Progenitor cell of endocrine pancreas (in vitro differentiated cells): ENCODE measurements around the gene PSMD3. TPM values are rescaled to one million over a fixed set of nuclear protein-coding genes. Genes with fewer than 3 reads are reported as not detected.
A peak's percentile ranks its signal among the peaks of the same experiment; 100 is the strongest.
"Not testable (repeated sequence)": the region's sequence is repeated elsewhere in the genome, so short reads cannot be mapped to it uniquely, and the experiment has no call there.

Source experiments
- DNase-seq: peaks from one replicate; pipeline ENCODE4 v3.0.0; 2021; ENCODE audit warnings: low spot score; ENCODE audit not compliant: unreplicated experiment
- H3K27ac Mint-ChIP-seq: 2 replicates; pipeline ENCODE4 v1.8.0; 2021; ENCODE audit warnings: mild to moderate bottlenecking, moderate library complexity, mixed read lengths
- H3K27me3 Mint-ChIP-seq: 2 replicates; pipeline ENCODE4 v1.8.0; 2021; ENCODE audit warnings: mixed read lengths
- H3K36me3 Mint-ChIP-seq: 2 replicates; pipeline ENCODE4 v1.8.0; 2022; ENCODE audit warnings: mixed read lengths; ENCODE audit not compliant: insufficient read depth
- H3K4me1 Mint-ChIP-seq: 2 replicates; pipeline ENCODE4 v1.8.0; 2021; ENCODE audit warnings: low read depth, mixed read lengths
- H3K4me3 Mint-ChIP-seq: 2 replicates; pipeline ENCODE4 v1.8.0; 2021; ENCODE audit warnings: low read depth, mild to moderate bottlenecking, moderate library complexity, mixed read lengths
- H3K9me3 Mint-ChIP-seq: 2 replicates; pipeline ENCODE4 v1.8.0; 2021; ENCODE audit warnings: low read depth, mixed read lengths
- CTCF ChIP-seq: fragments of 200-600 bp; sonication (generic); IDR thresholded peaks from one replicate; pipeline ENCODE4 v1.5.0; 2021; ENCODE audit warnings: antibody characterized with exemption, mild to moderate bottlenecking; ENCODE audit not compliant: unreplicated experiment
- total RNA-seq: library from RNA; stranded (reverse); gene quantifications from 2 replicates; pipeline ENCODE4 v1.2.1, GENCODE V29; 2021

Gene PSMD3
- total RNA-seq, 1 donor from 2014 or later = 117 TPM

GRCh38 chr17:40004712-40005111 is 24.1 kb downstream of the PSMD3 start:
- no peak overlapping the region for H3K4me3 Mint-ChIP-seq
- no peaks in the 10 kb centered on the region for H3K9me3 Mint-ChIP-seq
- no peak overlapping the region for H3K27ac Mint-ChIP-seq
- no peaks in the 10 kb centered on the region for H3K27me3 Mint-ChIP-seq
- no peaks in the 10 kb centered on the region for H3K36me3 Mint-ChIP-seq
- TF ChIP-seq CTCF = no peak
- DNase-seq = no peak
- H3K4me1 Mint-ChIP-seq = no peaks in the 10 kb centered on the region

- Mint-ChIP-seq H3K4me3 (no peak overlapping the region), H3K27ac (no peak overlapping the region), H3K4me1 (no peaks in the 10 kb centered on the region), H3K9me3 (no peaks in the 10 kb centered on the region), H3K27me3 (no peaks in the 10 kb centered on the region), H3K36me3 (no peaks in the 10 kb centered on the region)
- TF ChIP-seq CTCF = no peak
- DNase-seq = no peak
Observed at GRCh38 chr17:40005520-40005919, 24.9 kb downstream of the PSMD3 start.

- not testable (repeated sequence) for DNase-seq, H3K27me3 Mint-ChIP-seq, H3K9me3 Mint-ChIP-seq
Observed at GRCh38 chr17:40010946-40011500, 30.4 kb downstream of the PSMD3 start.

GRCh38 chr17:40012017-40012647 is 31.5 kb downstream of the PSMD3 start:
- not testable (repeated sequence) for H3K4me3 Mint-ChIP-seq, H3K27me3 Mint-ChIP-seq, H3K4me1 Mint-ChIP-seq, H3K9me3 Mint-ChIP-seq, H3K36me3 Mint-ChIP-seq, DNase-seq
- peak overlapping the region; percentile 62 for H3K27ac Mint-ChIP-seq

More at GRCh38 chr17:40010946-40011500, 30.4 kb downstream of the PSMD3 start:
- H3K4me3 Mint-ChIP-seq, H3K27ac Mint-ChIP-seq, H3K4me1 Mint-ChIP-seq, H3K36me3 Mint-ChIP-seq: not testable (repeated sequence)

- no peak overlapping the region for H3K27ac Mint-ChIP-seq
- H3K27me3 Mint-ChIP-seq = peaks cover 7% of the 10 kb centered on the region
- H3K4me1 Mint-ChIP-seq = peaks cover 7% of the 10 kb centered on the region
- peaks cover 3% of the 10 kb centered on the region for H3K36me3 Mint-ChIP-seq
- H3K9me3 Mint-ChIP-seq = peaks cover 6% of the 10 kb centered on the region
- no peak overlapping the region for H3K4me3 Mint-ChIP-seq
- TF ChIP-seq CTCF = no peak
- DNase-seq = no peak
Observed at GRCh38 chr17:40014375-40014980, 33.9 kb downstream of the PSMD3 start.

- Mint-ChIP-seq H3K27ac (no peak within 1 kb of the TSS), H3K9me3 (peaks cover 6% of the 10 kb centered on the region)
Observed at GRCh38 chr17:40015005-40015997, 34.7 kb downstream of the PSMD3 start, which contains the start of gene CSF3. Gene CSF3, plus strand, starts transcription at chr17:40015440. Its CDS starts 35 bp downstream, at chr17:40015475.

More at GRCh38 chr17:40015005-40015997, 34.7 kb downstream of the PSMD3 start, which contains the start of gene CSF3:
- TF ChIP-seq CTCF = no peak
- peaks cover 7% of the 10 kb centered on the region for H3K4me1 Mint-ChIP-seq
- peaks cover 5% of the 10 kb centered on the region for H3K36me3 Mint-ChIP-seq
- no peak for DNase-seq
- peaks cover 7% of the 10 kb centered on the region for H3K27me3 Mint-ChIP-seq
- H3K4me3 Mint-ChIP-seq = no peak within 1 kb of the TSS
